AG20443 (cell line): ENCODE data around the gene MAOA.
A peak's percentile ranks its signal among the peaks of the same experiment; 100 is the strongest.
"Not testable (repeated sequence)": the region's sequence is repeated elsewhere in the genome, so short reads cannot be mapped to it uniquely, and the experiment has no call there.

ENCODE experiments used
- DNase-seq: peaks from one replicate; pipeline ENCODE4 v3.0.0; 2012; ENCODE audit warnings: low spot score, mixed read lengths

The MAOA gene

DNA sequence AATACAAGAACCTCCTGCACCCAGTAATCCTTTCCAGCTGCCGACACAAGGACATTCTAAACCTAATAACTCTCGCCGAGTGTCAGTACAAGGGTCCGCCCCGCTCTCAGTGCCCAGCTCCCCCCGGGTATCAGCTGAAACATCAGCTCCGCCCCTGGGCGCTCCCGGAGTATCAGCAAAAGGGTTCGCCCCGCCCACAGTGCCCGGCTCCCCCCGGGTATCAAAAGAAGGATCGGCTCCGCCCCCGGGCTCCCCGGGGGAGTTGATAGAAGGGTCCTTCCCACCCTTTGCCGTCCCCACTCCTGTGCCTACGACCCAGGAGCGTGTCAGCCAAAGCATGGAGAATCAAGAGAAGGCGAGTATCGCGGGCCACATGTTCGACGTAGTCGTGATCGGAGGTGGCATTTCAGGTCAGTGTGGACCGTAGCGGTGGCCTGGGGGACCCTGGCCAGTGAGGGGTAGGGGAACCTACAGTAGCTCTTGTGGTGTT is at the start of gene MAOA:
MAOA (plus strand) TSS at position 295 of the 490 bp plus-strand sequence; CDS start at position 338, 43 bp downstream.
- DNase-seq = peak; percentile 7

- no peak for DNase-seq
Observed at GRCh38 chrX:43612400-43612799, 43.7 kb upstream of the MAOA start.

DNA sequence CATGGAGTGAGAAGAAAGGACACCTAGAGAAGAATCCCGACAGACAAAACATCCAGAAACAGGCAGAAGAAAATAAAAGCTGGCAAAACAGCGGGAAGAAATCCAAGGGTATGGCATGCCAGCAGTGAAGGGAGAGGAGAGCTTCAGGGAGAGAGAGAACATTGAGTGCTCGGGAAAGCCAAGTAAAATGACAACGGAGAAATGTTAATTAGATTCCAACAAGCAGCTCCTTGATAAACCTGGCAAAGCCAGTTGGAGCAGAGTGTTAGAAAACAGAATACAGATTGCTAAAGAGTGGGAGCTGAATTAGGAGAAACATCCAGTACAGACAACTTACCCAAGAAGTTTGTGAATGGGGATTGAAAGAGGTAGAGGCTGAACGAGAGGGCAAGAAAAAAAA is 40.4 kb upstream of the MAOA start:
- DNase-seq = no peak

- DNase-seq = no peak
Observed at GRCh38 chrX:43618366-43619205, 37.5 kb upstream of the MAOA start.

DNA sequence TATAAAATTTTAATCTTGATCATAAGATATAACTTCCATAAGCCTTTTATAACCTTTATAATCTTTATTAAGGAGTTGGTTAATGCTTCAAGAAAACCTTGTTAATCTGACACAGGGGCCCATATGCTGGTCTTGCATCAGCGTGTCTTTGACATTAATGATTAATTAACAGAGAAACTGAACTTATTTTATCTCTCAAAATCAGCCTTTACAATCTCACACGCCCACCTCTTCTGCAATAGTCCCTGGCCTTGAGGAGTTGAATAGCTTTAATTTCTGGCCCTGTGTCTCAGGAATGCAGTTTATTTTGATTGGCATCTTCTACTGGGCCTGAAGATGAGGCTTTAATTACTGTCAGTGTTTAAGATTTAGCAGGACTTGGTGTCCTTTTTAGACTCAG is 36.2 kb upstream of the MAOA start:
- not testable (repeated sequence) for DNase-seq

DNA sequence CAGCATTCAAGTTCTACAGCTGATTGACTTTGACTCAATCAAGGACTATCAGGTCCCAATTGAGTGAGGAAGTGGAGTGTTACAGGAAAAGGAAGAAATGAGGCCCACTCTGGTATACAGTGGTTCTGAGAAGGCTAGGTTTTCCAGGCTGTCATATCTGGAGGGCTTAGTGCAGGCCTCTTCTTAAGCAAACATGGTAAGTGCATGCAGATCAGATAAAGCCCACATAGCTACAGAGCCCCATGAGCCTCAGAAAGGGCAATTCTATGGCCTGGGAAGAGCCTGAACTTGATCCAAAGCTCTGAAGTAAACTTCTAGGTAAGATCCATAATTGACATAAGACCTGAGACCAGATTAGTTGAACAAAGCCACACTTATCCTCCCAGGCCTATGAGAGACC is 29.0 kb upstream of the MAOA start:
- DNase-seq = no peak

DNA sequence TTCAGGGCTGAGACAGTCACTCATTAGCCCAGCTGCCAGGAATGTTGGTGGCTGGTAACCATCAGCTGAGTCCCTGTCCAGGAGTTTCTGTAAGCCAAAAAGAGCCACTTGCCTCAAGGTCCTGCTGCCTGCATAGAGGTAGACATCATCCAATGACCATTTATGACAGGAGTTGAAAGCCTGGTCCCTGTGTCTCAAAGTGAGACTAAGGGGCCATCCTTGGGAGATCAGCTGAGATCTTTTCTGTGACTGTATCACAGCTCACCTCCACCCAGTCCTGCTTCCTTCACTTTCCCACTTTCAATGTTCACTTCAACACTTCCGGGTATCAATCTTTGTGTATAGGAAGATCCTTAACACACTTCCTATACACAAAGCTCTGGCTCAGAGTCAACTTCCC is 28.4 kb upstream of the MAOA start:
- DNase-seq = no peak

DNA sequence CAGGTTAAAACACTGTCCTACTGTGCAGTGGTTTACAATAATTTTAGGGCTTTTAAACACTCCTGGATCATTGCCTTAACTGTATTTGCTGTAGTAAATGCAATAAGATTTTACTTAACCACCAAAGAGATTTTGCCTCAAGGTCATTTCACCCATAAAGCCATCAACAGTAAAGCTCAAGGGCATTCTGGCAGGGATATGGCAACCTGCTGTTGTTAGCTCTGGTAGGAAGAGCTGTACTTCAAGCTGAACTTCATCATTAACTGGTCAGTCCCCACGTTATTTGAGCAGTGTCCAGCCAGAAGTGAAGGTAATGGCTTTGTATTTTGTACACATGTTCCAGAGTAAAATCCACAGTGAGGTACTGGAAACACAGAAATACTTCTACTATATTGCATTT is 26.9 kb upstream of the MAOA start:
- DNase-seq = no peak

- DNase-seq = no peak
Observed at GRCh38 chrX:43631841-43632240, 24.3 kb upstream of the MAOA start.

GRCh38 chrX:43633081-43633480 is 23.0 kb upstream of the MAOA start:
- DNase-seq = no peak

GRCh38 chrX:43633757-43634156 is 22.3 kb upstream of the MAOA start:
- DNase-seq = no peak

GRCh38 chrX:43640482-43640881 is 15.6 kb upstream of the MAOA start:
- DNase-seq = no peak

DNA sequence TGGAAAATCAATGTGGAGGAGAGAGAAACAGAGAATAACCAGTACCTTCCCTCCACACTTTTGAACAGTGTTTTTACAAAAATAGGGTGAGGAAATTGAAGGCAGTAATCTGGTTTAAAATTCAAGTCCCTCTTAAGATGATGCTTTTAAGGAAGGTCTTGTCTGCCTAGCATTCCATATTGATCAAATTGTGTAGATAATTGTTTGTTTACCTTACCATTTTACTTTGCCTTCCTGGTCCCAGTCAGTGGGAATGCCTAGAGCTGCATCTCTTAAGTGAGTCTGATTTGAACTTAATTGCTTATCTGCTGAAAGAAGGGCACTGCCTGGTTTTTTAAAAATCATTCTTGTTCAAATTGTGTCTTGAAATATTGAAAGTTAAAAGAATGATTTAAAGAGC is 14.4 kb upstream of the MAOA start:
- DNase-seq = no peak

DNA sequence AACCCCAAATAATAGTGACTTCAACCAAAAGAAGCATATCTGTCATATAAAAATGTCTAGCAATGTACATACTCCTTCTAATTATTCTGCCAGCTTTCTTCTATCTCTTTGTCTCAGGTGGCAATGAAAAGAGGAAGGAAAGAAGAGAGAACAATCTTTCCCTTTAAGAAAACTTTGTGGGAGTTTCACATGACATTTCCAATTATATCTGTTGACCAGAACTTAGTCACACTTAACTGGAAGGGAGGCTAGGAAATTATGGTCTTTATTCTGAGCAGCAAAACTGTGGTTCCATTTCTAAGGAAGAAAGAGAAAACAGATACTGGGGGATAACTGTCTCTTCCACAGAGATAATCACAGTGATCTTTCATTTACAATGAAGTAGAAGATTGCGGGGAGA is 12.9 kb upstream of the MAOA start:
- DNase-seq = no peak

GRCh38 chrX:43643662-43644061 is 12.4 kb upstream of the MAOA start:
- no peak for DNase-seq

- peak; percentile 40 for DNase-seq
Observed at GRCh38 chrX:43644124-43644701, 11.9 kb upstream of the MAOA start.

GRCh38 chrX:43646800-43647199 is 9.3 kb upstream of the MAOA start:
- no peak for DNase-seq

DNA sequence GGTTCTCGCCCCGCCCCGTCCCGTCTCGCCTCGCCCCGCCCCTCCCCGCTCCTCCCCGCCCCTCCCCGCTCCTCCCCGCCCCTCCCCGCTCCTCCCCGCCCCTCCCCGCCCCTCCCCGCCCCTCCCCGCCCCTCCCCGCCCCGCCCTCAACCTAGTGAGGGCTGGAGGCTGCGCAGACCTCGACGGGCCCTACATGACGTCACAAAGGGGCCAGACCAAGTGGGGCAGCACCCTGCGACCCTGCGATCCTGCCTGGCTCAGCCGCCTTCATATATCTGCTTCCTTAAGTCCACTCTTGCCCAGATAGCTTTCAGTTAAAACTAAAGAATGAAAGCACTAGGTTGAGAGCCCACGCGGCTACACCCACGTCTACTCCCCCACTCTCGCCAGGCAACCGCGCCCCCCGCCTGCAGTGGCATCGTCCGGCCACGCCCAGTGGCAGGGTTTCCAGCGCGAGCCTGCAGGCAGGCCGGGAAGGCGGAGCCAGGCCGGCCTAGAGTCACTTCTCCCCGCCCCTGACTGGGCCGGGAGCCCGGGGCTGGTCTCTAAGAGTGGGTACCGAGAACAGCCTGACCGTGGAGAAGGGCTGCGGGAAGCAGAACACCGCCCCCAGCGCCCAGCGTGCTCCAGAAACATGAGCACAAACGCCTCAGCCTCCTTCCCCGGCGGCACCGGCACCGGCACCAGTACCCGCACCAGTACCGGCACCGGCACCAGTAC is 1.5 kb upstream of the MAOA start:
- peak; percentile 93 for DNase-seq

GRCh38 chrX:43655151-43656004 is 721 bp upstream of the MAOA start:
- DNase-seq = peak; percentile 9

- DNase-seq = no peak
Observed at GRCh38 chrX:43657671-43658070, 1.6 kb downstream of the MAOA start.

GRCh38 chrX:43661521-43662240 is 5.6 kb downstream of the MAOA start:
- peak; percentile 8 for DNase-seq
